GM23248 (cell line): ENCODE measurements around the gene FAT1.

Experiments used
- EZH2 ChIP-seq: fragments of 200-600 bp; sonication (generic); IDR thresholded peaks from 2 replicates; pipeline ENCODE4 v1.6.1; 2018; ENCODE audit warnings: antibody characterized with exemption, mild to moderate bottlenecking; ENCODE audit not compliant: insufficient read depth, poor library complexity, severe bottlenecking
- EZH2phosphoT487 ChIP-seq: fragments of 200-600 bp; sonication (generic); IDR thresholded peaks from 2 replicates; pipeline ENCODE4 v1.6.1; 2018; ENCODE audit warnings: antibody characterized with exemption, moderate library complexity, mild to moderate bottlenecking, low read depth; ENCODE audit not compliant: insufficient read depth

DNA sequence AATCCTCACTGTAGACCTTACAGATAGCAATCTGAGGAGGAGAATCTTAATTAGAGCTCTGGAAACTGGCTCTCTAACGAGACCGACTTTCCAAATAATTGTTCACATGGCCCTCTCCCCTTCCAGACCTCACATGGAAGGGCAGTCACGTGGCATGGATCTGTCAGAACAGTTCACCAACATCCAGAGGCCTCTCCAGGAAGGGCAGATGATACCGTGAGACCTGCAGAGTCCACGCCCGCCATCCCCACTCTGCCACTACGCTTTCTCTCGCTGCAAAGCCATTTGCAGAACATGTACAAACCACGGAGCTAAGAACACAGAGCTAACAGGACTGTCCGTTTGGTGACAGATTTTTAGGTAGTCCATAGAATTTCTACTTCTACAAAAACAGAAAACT is 20.7 kb downstream of the FAT1 start:
- TF ChIP-seq EZH2 (no peak), EZH2phosphoT487 (no peak)
